Pancreas (tissue), 10 donors: ENCODE results near the gene LARP4B. TPM values are rescaled to one million over a fixed set of nuclear protein-coding genes. Genes with fewer than 3 reads are reported as not detected.
A peak's percentile ranks its signal among the peaks of the same experiment; 100 is the strongest.

Experiments used
- ATAC-seq, 4 donors: fragments of 200-7000 bp; cut with Tn5 transposase; one replicate each; pipeline versions ENCODE4 v1.8.0 to v1.9.1; 2020; ENCODE audit warnings: mild to moderate bottlenecking in 4 of 4, moderate library complexity in 4 of 4
- DNase-seq, 6 donors: peaks; one replicate each; pipeline ENCODE4 v3.0.0-alpha.2; 2020
- FAIRE-seq: peaks from 2 replicates; lab custom pipeline; 2012; peaks lifted over from hg19 to GRCh38; lab: Jason Lieb, UNC
- H3K27ac ChIP-seq, 4 donors: fragments of 200-600 bp; sonication (generic); 1 replicate in 3 of 4; 2 replicates in 1 of 4; pipeline versions ENCODE4 v1.5.0 to v1.8.0; 2020
- H3K27me3 ChIP-seq, 4 donors: fragments of 200-600 bp; one replicate each; pipeline ENCODE4 v1.8.0; 2021
- H3K36me3 ChIP-seq, 3 donors: fragments of 200-600 bp; sonication (generic) in 1 of 3; one replicate each; pipeline versions ENCODE4 v1.5.0 to v1.8.0; 2020 to 2021
- H3K4me1 ChIP-seq, 3 donors: fragments of 200-600 bp; one replicate each; pipeline ENCODE4 v1.8.0; 2021
- H3K4me3 ChIP-seq, 4 donors: fragments of 200-600 bp; sonication (generic) in 2 of 4; one replicate each; pipeline versions ENCODE4 v1.5.0 to v1.8.0; 2020 to 2021
- H3K9me3 ChIP-seq, 4 donors: fragments of 200-600 bp; one replicate each; pipeline ENCODE4 v1.8.0; 2021
- WGBS, 2 donors: extraction: QIAGEN DNeasy Blood & Tissue Kit; methylation state at CpG; one replicate each; pipeline ENCODE4 v1.1.7; 2013; 5-methylcytosine and 5-hydroxymethylcytosine counted together
- intact Hi-C, 3 donors: fragments of 100-400 bp; cut with DNase I; formaldehyde crosslinking; loops; one replicate each; pipeline versions ENCODE4 v1.11.1 to v1.14.2; 2022
- polyA plus RNA-seq, 2 donors: library from polyadenylated mRNA; stranded (reverse); fragments of 200-250 nt; gene quantifications; one replicate each; pipeline ENCODE4 v1.2.3, GENCODE V29; 2013
- total RNA-seq, 6 donors: library from RNA; stranded (reverse); fragmentation: NEBNext Ultra II Directional in 4 of 6; extraction: Animal tissue kit (Norgen Biotek cat#: 25700) in 4 of 6; gene quantifications; one replicate each; pipeline versions ENCODE4 v1.2.1 to v1.2.4, GENCODE V29; 2021 to 2023
- TF ChIP-seq, protein P1 (sequence below), 4 donors: fragments of 200-600 bp; sonication (generic) in 3 of 4; IDR thresholded peaks; one replicate each; pipeline versions ENCODE4 v1.5.0 to v1.8.0; 2021; ENCODE audit warnings: antibody characterized with exemption in 4 of 4
- donor health status: healthy with polysubstance abuse.
- donor health status: DM: no; HTN: no; CAD: no; lungs with moderate emphysema.
- donor health status: DM: no; HTN: no; CAD: no.
- donor health status: control.
- donor health status: control.
- donor health status: Bipolar disorder and iron deficiency.
- donor health status: DM: yes; HTN: yes; CAD: no.
- donor health status: DM: no; HTN: no; CAD: no.
- donor health status: DM: no; HTN: no; CAD: no.
- donor health status: DM: yes; HTN: yes; CAD: no.

LARP4B gene
- total and polyA plus RNA-seq, 8 donors = 10.1 to 53.3 (median 32.2) TPM

DNA sequence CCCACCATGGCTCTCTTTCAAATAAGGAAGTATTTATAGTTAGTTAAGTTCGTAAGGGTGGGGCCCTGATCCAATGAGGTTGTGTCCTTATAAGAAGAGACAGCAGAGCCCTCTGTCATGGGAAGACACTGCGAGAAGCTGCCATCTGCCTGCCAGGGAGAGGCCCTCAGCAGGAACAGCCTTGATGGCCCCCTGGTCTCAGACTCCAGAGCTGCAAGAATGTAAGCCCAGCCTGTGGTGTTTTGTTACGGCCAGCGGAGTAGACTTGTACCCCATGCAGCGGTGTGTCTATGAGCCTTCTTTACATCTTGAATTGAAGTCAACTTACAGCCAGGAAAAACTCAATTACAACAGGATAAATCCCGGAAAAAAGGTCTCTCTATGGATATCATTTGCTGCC is 14.3 kb upstream of the LARP4B start:
- no peak overlapping the region for H3K4me3 ChIP-seq
- no peaks in the 10 kb centered on the region for H3K9me3 ChIP-seq
- TF ChIP-seq, protein P1, sequence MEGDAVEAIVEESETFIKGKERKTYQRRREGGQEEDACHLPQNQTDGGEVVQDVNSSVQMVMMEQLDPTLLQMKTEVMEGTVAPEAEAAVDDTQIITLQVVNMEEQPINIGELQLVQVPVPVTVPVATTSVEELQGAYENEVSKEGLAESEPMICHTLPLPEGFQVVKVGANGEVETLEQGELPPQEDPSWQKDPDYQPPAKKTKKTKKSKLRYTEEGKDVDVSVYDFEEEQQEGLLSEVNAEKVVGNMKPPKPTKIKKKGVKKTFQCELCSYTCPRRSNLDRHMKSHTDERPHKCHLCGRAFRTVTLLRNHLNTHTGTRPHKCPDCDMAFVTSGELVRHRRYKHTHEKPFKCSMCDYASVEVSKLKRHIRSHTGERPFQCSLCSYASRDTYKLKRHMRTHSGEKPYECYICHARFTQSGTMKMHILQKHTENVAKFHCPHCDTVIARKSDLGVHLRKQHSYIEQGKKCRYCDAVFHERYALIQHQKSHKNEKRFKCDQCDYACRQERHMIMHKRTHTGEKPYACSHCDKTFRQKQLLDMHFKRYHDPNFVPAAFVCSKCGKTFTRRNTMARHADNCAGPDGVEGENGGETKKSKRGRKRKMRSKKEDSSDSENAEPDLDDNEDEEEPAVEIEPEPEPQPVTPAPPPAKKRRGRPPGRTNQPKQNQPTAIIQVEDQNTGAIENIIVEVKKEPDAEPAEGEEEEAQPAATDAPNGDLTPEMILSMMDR (IDR thresholded peaks at IDR 0.05) = no peak
- no peaks in the 10 kb centered on the region for H3K4me1 ChIP-seq
- DNase-seq = no peak
- no peak for ATAC-seq
- WGBS, 2 donors = 90% methylated on average over 6 of the region's 6 CpGs
- intact Hi-C loops = no loop called here
- no peak for FAIRE-seq
- peaks cover 0 to 5% (median 0%) of the 10 kb centered on the region in 4 donors for H3K27me3 ChIP-seq
- no peaks in the 10 kb centered on the region for H3K36me3 ChIP-seq
- no peak overlapping the region for H3K27ac ChIP-seq

DNA sequence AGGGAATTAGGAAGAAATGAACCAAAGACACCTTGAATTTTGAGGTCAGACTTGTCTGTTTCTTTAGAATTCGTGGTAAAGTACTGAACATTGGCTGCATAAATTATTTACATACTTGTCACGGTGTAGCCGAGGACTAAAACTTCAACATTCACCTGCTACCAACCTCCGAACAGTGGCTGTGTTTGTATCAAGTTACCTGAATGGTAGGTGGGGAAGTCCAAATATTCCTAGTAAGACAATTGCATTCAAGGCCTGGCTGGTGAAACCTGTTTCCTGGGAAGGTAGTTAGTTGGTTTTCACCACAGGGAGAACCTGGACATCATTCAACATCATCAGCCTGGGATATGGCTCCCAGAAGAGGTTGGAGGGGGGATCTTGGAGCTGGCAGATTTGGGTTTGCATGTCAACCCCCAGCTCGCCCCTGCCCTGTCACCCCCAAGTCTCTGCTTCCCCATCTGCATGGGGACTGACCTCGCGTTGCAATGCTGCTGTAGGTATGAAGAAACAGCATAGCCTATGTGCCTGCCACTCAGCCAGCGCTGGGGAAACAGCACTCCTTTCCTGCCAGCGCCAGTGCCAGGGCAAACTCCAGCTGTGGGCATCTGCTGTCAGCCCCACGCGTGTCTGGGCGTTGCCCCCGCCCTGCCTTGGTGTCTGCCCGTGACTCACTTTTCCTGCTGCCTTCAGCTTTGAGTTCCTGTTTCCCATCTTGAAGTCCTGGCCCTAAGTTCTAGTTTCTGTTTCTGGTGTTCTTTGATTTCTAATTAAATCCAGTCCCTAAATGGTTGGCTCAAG is 12.7 kb upstream of the LARP4B start:
- no peak for FAIRE-seq
- no peak overlapping the region for H3K4me3 ChIP-seq
- no peaks in the 10 kb centered on the region for H3K27me3 ChIP-seq
- H3K36me3 ChIP-seq = no peaks in the 10 kb centered on the region
- WGBS, 2 donors = 72 to 76% methylated on average over 14 of the region's 14 CpGs
- TF ChIP-seq, protein P1 (IDR thresholded peaks at IDR 0.05) = no peak
- peak in 3 of 4 donors; percentile 42 to 89 (median 68) for ATAC-seq
- peak overlapping the region in 1 of 4 donors; percentile 23 for H3K27ac ChIP-seq
- peak in 1 of 6 donors; percentile 28 for DNase-seq
- no peaks in the 10 kb centered on the region for H3K9me3 ChIP-seq
- intact Hi-C loops = no loop called here
- no peaks in the 10 kb centered on the region for H3K4me1 ChIP-seq

DNA sequence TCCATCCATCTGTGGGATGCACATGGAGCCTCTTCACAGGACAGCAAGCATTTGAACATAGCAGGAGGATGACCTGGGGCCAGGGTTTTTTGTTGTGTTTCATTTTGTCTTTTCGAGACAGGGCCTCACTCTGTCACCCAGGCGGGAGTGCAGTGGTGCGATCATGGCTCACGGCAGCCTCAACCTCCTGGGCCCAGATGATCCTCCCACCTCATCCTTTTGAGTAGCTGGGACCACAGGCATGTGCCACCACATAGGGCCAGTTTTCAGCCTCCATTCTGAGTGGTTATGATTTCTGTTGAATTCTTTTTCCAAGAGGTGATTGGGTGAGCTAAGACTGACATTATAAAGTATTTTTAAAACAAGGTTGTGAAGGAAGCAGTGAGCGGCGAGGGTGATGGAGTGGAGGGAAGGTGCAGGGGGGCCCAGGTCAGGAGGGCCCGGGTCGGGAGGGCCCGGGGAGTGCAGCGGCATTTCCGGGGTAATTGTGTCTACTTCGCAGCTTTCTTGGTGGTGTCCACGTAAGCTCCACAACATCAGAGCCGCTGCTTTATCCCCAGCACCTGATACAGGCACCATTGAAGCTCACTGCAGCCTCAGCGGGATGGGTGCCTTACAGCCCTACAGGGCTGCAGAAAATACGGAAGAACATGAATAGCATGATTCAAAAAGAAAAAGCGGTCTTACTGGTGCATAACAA is 12.0 kb upstream of the LARP4B start:
- no peak for FAIRE-seq
- no peaks in the 10 kb centered on the region for H3K27me3 ChIP-seq
- H3K36me3 ChIP-seq = no peaks in the 10 kb centered on the region
- TF ChIP-seq, protein P1 (IDR thresholded peaks at IDR 0.05) = no peak
- no peak overlapping the region for H3K4me3 ChIP-seq
- no peak for ATAC-seq
- WGBS, 2 donors = 80 to 83% methylated on average over 17 of the region's 17 CpGs
- no peak for DNase-seq
- H3K9me3 ChIP-seq = no peaks in the 10 kb centered on the region
- H3K4me1 ChIP-seq = no peaks in the 10 kb centered on the region
- intact Hi-C loops = no loop called here
- H3K27ac ChIP-seq = no peak overlapping the region

DNA sequence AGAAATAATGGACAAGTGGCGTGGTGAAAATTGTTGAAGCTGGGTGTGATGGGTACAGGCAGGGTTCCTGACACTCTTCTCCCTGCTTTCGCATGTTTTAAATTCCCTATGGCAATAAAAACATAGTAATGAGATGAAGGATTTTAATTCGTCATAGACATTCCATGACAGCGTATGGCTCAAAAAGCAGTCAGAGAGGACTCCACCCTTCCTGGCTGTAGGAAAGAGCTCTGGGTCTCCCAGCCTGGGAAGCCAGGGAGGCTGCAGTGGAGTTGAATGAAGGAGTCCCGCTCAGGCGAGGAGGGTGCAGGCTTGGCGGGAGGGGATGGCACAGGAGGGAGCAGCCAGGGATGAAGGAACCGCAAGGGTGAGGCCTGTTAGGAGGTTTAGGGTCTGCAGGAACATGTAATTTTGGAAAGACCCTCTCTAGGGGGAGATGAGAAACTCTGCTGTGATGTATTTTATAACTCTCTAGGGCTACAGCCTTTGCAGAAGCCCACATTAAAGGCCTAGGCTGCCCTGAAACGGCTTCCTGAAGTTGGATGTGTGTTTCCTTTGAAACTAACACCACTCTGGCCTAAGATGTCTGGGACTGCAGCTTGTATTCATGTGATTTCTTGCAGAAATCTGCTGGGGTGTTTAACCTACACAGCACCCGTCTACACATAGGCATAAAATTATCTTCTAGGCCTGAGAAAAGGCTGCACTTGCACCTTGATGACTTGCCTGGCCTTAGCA is 7.6 kb upstream of the LARP4B start:
- no peak for DNase-seq
- H3K4me3 ChIP-seq = no peak overlapping the region
- TF ChIP-seq, protein P1 (IDR thresholded peaks at IDR 0.05) = no peak
- no peak for ATAC-seq
- no peaks in the 10 kb centered on the region for H3K9me3 ChIP-seq
- WGBS, 2 donors = 84 to 91% methylated on average over 10 of the region's 10 CpGs
- no peaks in the 10 kb centered on the region for H3K27me3 ChIP-seq
- H3K36me3 ChIP-seq = no peaks in the 10 kb centered on the region
- H3K27ac ChIP-seq = no peak overlapping the region
- no peaks in the 10 kb centered on the region for H3K4me1 ChIP-seq
- intact Hi-C loops = no loop called here
- no peak for FAIRE-seq
